GM21360 (cell line): Measurements from ENCODE around the gene BMP7.

Experiments
- ATAC-seq: cut with Tn5 transposase; IDR thresholded peaks from one replicate; pipeline ENCODE4 v1.9.1; 2021; ENCODE audit warnings: mild to moderate bottlenecking, moderate library complexity; ENCODE audit not compliant: unreplicated experiment

The BMP7 gene

DNA sequence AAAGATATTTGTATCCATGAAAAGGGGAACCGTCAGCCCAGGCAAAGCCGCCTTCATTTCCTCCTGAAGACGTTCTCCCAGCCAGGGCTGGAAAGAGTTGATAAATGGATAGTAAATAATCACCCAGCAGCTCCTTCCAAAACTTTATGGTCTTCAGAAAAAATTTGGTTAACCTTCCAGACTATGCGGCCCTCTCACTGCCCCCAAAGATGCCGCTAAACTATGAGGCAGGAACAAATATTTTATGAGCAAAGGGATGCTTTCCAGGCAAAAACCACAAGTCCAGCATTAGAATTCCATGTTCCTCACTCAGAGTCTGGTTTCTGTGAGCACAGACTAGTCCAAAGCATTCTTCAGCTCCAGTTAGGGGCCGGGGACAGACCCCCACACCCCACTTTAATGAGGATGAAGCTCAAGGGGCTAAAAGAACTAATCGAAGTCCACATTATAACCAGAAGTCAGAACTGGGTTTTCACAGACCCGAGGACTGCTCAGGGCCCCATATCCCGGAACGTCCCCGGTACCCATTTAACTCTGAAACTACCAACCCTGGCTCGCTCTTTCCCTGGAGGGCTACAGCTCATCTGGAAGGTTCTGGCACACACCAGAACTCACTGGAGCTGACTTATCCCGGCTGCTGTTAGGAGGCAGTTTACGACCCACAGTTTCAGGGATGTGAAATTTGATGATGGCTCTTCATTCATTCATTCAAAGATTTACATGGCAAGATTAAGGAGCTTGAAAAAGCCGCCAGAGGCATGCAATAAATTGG is 29.4 kb downstream of the BMP7 start:
- ATAC-seq = no peak

DNA sequence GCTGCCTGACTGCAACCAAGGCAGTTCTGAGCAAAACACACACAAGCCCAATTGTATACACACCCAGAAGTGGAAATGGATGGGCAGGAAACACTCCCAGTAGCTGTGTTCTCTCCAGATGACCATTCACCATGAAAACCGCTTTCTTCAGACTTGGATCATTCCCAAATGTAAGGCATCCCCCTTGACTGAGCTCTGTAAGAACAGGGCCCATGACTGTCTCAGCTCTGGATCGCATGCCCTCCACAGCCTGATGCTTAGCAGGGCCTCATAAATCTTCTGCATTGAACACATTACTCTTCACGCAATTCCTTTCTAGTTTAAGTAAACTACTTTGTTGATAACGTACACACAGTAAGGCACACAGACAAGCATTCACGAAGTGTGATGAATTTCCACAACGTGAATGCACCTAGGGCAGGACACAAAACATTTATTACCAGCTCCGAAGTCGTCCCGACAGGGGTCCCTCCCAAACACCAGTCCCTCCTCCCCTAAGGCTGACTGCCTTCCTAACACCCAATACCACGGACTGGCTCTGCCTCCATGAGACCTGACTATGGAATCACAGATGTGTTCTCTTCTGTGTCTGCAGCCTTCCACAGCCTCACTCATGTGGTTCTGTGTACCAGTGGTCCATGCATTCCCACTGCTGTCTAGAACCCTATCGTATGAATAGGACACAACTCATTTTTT is 31.7 kb downstream of the BMP7 start:
- ATAC-seq = no peak

DNA sequence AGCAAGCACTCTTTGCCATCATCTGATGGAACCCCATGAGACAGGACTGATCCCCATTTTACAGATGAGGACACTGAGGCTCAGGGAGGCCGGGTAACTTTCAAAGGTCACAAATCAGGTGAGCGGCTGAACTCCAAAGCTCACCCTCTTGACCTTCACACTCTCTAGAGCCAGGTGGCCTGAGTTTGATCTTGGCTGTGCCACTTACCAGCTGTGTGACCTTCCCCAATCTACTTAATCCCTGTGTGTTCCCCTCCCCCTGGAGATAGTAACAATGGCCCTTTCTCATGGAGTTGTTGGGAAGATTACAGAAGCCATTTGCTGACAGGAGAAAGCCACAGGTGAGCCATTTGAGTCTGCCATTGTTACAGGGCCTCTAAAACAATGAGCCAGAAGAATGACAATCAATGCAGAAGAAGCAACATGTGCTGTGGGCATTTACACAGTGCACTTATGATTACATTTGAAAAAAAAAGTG is 34.5 kb downstream of the BMP7 start:
- no peak for ATAC-seq

DNA sequence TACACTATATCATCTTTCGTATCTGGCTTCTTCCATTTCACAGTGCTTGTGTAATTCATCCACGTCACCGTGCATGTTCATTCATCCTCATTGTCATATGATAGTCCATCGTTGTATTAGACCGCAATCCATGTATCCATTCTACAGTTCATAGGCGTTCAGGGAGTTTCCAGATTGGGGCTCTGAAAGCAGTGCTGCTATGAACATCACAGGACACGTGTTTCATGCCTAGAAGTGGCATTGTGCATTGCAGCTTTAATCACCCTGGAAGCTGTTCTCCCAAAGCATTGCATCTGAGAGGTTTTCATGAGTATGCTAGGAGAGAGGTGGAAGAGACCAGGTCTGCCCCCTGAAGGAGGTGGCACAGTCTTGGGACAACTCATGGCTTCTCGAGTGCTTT is 35.3 kb downstream of the BMP7 start:
- no peak for ATAC-seq

DNA sequence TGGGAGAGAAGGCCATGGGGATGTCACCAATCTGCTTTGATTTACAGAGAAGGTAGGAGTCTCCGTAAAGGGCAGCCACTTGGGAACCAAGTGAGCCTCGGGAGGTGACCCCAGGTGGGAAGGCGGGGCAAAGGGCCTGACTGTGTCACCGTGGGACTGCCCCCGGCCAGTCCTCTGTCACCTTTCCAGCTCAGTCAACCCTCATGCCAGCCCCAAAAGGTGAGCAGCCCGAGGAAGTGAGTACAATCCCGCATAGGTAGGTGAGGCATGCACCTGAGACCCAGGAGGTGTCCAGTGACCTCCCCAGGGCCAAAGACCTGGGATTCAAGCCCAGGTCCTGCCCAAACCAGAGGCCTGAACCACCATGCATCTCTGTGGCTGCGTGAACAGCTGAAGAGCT is 36.2 kb downstream of the BMP7 start:
- no peak for ATAC-seq

DNA sequence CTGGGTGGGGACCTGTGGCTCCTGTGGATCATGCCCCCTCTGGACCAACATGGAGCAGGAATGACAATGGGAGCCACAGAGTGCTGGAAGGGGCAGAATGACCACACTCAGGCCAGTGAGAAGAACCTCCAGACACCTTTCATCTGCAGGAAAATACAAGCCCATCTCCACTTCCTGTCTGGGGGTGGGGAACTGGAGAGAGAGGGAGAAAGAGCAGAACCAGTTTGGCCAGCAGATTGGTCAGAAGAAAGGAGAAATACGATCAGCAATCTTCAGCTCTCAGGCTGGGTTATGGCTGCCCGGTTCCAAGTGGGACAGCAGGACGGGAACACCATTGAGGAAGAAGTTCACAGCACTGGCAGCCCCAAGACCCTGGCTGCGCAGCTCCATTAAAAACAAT is 37.0 kb downstream of the BMP7 start:
- ATAC-seq = no peak

DNA sequence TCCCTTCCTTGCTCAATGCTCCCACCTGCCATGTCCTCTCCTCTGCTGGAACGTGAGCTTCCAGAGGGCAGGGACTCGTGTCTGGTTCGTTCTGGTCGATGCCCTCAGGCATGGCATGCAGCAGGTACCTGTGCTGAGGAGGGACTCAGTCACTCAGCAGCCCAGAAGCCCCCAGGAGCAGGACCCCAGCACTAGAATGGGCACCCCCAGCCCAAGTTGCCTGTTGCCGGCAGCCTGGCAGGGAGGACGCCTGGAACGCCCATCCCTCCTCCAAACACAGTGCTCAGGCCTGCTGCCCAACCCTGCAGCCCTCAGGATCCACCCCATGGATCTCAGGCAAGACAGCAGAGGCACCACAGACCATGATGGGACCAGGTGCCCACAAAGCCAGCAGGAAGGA is 40.6 kb downstream of the BMP7 start:
- ATAC-seq = no peak

DNA sequence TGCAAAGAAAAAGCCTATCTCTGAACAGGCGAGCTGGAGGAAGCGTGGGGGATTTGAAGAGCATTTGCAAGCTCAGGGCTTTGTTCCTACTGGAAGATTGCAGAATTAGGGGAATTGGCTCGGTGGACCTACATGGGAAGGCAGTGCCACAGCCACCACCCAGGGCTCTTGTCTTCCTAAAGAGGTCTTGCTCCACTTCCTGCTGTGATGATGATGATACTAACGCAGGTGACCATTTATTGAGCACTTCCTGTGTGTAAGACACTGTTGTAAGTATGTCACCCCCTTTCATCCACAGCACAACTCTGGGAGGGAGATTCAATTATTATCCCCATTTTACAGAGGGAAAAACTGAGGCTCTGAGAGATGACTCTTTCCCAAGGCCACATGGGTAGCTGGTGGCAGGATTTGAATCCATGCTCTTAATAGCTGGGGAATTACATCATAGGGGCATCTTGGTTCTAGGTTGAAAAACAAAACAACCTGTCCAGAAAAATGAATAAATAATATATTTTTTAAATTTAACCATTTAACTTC is 41.2 kb downstream of the BMP7 start:
- ATAC-seq = no peak

DNA sequence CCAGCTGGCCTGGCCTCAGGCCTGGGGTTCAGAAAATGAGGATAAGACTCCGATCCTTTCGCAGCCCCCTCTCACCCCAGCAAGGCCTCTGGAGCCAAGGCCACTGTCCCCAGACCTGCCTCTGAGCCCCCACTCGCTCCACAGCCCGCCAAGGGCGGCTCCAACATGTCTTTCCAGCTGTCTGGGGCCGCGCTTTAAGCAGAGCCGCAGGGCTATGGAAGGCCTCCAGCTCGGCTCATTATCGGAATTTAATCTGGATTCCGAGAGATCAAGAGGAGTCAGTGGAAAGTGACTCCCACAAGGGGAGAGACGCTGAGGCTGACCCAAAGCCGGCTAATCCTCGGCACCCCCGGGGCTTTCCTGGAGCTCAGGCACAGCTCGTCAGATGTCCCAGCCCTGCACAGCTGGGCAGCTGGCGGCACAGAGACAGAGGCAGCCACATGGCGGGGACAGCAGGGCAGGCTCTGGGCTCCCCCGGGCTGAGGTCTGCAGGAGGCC is 41.8 kb downstream of the BMP7 start:
- no peak for ATAC-seq

DNA sequence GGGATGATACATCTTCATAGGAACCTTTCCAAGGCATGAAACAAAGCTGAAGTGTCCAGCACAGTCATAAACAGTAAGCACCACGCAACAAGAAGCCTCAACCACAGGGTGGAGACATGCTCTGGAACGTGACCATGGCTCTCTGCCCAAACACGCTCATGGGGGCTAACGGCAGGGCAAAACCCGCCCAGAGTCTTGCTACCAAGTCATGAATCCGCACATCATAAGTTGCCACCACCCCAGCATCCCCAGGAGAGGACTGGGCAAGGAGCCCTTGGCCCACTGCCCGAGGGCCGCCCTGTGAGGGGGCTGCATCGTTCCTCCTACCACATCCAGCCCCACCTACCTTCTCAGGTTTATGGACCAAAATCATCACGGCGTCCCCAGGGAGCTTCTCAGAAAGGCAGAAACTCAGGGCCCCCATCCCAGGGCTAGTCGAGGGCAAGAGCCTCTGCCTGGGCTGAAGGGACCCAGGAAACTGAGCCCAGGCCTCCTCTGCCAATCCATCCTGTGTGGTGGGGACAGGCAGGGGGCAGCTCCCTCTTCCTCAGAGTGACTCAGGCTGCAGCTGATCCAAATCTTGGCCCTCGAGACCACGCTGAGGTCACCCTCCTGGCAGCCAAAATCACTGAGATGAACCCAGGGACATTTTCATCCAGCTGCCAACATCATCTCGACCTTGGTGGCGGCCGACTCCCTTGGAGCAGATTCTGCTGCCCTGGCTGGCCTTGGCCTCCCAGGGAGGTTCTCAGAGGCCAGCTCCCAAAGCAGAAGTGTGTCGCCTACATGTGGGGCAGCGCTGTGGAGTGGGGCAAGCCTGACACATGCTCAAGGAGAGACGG is 42.6 kb downstream of the BMP7 start:
- ATAC-seq = no peak

DNA sequence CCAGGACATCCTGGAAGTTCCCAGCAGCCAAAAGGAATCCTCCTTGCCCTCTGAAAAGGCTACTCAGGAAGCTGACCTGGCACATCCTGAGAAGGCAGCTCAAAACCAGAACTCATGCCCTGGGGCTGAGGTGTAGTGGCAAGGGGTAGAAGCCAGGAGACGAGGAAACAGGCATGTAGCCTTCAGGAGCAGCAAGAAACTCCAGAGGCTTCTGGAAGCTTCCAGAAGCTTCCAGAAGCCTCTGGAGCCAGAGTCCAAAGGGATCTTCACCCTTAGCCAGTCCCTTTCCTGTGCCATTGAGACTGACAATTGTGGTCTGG is 43.9 kb downstream of the BMP7 start:
- ATAC-seq = no peak

DNA sequence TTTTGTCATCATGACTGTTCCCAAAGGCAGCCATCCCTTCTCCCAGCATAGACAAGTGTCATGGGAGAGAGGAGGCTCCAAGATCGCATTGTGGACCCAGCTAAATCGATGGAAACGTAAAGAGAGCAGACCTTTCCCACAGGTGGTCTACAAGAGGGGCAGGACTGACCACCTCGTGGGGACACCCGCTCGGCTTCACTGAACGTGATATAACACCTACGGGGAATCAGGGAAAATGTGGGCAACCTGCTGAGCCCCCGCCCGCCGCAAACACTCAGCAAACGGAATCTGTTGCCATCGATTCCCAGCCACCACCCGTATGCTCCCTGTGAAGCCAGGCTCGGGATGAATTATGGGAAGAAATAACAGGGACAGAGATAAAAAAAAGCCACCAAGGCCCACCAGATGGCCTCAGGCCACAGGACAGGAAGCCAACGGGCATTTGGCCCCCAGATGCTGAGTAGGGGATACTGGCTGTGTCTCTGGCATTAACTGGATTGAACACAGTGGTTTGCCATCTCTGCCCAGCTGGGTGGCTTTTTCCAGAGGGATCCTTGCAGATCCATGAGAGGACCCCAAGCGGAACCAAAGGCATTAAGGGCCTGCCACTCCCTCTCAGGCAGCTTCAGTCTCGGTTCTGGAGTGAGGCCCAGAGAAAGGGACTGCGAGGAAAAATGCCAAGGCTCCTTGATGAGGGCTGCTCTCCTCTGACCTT is 44.4 kb downstream of the BMP7 start:
- ATAC-seq = no peak

DNA sequence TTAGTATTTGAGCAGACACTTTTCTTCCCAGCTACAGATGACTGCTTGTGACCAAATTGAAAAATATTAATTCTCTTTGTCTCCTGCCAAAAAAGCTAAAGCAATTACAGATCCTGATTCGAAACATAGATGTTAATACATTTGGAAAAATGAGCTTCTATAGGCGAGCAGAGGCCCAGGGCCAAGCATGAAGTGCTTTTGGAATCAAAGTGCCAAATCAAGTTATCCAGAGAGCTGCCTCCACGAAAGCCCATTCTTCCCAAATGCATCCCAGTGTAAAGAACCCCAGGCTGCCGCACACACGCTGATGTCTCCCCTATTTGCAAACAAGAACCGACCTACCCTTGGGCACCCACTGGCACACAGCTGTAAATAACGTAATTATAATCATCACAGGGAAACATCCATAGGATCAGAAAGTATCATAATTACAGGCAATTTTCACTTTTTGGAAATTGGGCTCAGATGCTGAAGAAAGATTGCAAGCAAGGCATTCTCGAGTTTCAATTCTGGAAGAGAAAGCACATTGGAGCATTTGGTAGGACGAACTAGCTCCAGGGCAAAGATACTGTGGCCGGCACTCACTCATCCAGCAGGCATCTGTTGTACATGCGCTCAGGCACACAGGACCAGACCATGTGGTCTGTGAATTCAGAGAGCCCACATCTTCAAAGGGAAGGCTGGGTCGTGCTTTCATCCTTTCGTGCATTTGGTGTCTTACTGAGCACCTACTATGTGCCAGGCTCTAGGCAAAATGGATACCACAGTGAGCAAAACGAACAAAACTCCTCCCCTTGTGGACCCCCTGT is 45.9 kb downstream of the BMP7 start:
- no peak for ATAC-seq

DNA sequence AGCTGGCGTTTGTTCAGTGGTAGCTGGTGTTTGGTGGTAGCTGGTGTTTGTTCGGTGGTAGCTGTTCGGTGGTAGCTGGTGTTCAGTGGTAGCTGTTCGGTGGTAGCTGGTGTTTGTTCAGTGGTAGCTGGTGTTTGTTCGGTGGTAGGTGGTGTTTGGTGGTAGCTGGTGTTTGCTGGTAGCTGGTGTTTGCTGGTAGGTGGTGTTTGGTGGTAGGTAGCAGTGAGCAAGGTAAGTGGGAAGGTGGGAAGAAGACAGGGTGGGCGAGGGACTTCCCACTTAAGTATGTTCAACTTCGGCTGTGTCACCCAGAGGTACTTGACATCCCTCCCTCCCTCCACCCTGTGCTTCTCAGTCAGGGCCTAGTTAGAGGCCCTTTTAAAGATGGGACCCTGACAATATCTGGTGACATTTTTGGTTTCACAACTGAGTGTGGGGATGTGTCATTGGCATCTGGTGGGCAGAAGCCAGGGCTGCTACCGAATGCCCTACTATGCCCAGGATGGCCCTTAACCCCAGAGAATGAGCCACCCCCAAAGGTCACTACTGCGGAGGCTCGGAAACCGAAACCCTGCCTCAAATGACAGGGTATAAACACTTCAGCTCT is 47.3 kb downstream of the BMP7 start:
- no peak for ATAC-seq

DNA sequence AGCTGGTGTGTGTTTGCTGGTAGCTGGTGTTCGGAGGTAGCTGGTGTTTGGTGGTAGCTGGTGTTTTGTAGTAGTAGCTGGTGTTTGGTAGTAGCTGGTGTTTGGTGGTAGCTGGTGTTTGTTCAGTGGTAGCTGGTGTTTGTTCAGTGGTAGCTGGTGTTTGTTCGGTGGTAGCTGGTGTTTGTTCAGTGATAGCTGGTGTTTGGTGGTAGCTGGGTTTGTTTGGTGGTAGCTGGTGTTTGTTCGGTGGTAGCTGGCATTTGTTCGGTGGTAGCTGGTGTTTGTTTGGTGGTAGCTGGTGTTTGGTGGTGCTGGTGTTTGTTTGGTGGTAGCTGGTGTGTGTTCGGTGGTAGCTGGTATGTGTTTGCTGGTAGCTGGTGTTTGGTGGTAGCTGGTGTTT is 48.0 kb downstream of the BMP7 start:
- no peak for ATAC-seq

DNA sequence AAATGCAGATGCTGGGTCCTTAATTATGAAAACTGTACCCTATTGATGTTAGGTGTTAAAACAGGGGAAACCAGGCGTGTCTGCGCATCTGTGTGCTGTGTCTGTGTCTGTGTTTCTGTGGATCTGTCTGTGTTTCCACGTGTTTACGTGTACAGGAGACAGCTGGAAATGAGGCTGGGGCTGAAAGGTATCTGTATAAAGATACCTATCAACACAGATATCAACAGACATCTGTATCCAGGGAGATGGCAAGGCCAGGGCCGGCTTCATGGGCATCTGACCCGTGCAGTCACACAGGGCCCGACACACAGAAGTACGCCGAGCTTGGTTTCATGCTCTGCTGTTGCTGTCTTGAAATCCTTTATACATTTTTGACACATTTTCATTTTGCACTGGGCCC is 48.6 kb downstream of the BMP7 start:
- ATAC-seq = no peak

DNA sequence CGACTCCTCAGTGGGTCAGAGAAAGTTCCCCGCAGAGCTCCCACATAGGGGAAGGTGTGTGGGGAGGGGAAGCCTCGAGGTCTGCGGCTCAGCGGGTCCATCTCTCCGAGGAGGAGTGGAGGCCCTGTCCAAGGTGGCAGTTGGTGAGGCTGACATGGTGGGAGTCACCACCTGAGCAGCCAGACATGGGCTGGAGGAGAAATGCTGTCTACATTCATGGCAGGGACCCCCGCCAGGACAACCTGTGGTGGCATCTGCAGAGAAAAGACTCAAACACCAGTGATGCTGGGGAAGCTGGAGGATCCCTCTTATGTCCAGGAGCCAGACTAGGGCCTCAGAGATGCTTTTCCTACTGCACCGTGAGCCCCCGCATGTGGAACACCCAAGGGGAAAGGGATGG is 49.8 kb downstream of the BMP7 start:
- no peak for ATAC-seq

DNA sequence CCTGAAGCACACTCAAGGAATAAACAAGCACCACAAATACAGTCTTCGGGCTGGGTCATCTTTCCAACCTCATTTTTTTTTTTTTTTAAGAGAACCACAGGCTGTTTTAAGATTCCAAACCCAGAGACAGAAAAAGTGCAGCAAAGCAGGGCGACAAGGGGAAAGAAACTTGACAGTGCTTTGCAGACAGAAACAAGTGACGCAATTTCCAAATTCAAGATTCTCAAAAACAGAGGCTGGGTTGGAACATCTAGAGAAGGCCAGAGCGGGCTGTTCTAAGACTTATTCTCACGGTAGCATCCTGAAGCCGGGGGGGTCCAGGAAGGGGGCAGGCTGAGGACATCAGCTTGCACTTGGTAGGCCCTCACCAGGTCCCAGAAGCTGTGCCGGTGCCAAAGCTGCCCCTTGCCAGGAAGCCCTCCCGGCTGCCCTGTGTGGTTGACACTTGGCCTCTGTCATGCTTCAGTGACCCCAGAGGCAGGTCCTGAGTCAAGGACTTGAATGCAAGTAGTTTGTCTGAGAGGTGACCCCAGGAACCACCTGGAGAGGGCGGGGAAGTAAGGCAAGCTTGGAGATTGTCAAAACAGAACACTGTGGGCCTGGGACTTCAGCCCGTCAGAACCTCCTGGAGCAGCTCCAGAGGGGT is 50.5 kb downstream of the BMP7 start:
- no peak for ATAC-seq

DNA sequence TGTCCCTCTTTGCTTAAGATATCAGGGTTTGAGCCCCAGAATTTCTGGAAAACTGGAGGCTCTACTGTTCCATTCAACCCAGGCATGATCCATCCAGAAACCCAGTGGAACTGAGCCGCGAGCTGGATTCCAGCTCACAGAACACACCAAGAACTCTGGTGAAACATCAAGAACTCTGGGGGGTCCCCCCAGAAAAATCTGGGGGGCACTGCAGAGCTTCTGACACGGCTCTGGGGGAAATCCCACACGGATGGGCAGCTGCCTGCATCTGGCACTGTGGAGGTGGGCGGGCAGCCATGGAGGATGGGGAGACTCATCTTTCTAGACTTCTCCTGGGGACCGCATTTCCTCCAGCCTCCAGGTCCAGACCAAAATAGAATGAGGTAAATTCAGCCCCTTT is 51.0 kb downstream of the BMP7 start:
- ATAC-seq = no peak
